Fibroblast of skin of abdomen (primary cell): Measurements from ENCODE around the gene GNRH2. TPM values are rescaled to one million over a fixed set of nuclear protein-coding genes. Genes with fewer than 3 reads are reported as not detected.
A peak's percentile ranks its signal among the peaks of the same experiment; 100 is the strongest.
"Not testable (repeated sequence)": the region's sequence is repeated elsewhere in the genome, so short reads cannot be mapped to it uniquely, and the experiment has no call there.

Source experiments
- DNase-seq: peaks from one replicate; pipeline ENCODE4 v3.0.0-alpha.2; 2013
- polyA plus RNA-seq, 2 experiments: library from polyadenylated mRNA; unstranded; fragments of 120-200 nt; gene quantifications; one replicate each; pipeline ENCODE4 v1.2.1, GENCODE V29; 2013; ENCODE audit not compliant: insufficient read length in 2 of 2

The GNRH2 gene, protein sequence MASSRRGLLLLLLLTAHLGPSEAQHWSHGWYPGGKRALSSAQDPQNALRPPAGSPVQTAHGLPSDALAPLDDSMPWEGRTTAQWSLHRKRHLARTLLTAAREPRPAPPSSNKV
- polyA plus RNA-seq (2013, experiment 1 of 2; ENCODE audit: insufficient read length), result not detected
- polyA plus RNA-seq (2013, experiment 2 of 2; ENCODE audit: insufficient read length), result not detected

DNA sequence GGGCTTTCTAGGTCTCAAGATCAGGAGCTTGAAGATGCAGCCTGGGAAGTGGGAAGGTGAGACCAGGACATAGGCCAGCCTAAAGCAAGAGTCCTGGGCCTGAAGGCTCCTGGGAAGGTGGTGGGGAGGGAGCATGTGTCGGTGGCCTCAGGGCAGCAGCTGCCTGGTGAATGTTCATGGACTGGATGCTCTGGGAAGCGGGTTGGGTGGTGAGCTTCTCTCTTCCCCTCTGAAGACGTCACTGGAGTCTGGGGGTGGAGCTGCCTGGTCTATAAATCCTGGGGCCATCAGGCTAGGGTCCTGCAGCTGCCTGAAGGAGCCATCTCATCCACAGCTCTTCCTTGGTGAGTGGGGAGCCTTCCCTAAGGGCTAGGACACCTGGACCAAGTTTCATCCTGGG lies at the start of gene GNRH2:
TSS of gene GNRH2 (plus strand) at position 301 of the 400 bp plus-strand sequence. CDS start 793 bp downstream, outside the sequence.
- no peak for DNase-seq

DNA sequence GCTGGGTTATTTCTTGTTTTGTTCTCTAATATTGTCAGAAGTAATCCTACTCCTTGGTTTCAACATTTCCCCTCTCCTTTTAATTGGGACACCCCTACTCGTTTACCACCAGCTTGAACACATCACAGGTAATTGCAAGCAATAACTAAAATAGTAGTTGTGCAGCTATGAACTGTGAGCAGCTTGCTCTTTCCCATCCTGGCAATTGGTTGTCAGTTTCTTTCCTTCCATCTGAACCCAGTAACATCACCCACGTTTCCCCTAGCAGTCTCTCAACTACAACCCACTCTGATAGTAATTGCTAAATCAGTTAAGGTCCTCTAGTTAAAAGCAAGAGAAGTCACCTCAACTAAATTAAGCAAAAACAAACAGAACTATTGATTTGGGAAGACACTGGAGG lies 47.6 kb upstream of the GNRH2 start:
- no peak for DNase-seq

DNA sequence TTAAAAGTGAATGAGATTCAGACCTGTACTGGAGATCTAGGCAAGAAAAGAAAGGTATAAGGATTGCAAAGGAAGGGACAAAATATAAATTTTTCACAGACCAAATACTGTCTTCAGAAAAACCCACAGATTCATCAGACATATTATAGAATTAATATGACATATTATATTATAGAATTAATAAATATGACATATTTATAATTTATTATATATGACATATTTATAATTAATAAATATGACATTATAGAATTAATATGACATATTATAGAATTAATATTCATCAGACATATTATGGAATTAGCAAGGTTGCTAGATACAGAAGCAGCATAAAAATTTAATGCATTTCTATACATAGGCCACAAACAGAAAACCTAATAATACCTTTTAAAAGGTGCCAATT lies 44.7 kb upstream of the GNRH2 start:
- DNase-seq, result no peak

DNA sequence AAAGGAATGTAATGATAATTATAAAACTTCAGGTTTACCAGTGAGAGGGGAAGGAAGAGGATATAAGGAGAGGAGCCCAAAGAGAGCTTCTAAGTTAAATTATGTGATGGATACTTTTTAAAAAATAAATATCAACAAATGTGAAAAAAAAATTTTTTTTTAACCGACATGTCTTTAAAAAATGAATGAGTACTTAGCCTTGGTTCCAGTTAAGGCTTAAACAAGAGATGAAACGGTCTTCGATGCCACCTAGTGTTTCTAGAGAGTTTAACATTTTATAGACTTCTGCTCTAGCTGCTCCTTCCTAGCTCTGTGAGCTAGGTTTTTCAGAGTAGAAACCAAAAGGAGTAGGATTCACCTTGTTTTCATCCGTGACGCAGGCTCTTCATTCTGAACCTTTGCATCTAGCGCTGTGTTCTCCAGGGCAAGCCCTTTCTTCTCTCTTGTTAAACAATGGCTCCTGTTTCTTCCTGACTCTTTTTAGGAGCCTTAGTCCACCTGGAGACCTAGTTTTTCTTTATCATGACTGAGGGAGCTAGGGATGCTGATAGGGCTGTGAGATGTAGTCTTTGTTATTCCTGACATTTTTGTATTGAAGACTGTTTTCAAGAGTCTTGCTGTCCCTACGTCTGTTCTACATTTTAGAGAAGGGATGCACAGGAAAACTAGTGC lies 42.4 kb upstream of the GNRH2 start:
- peak; percentile 33 for DNase-seq

DNA sequence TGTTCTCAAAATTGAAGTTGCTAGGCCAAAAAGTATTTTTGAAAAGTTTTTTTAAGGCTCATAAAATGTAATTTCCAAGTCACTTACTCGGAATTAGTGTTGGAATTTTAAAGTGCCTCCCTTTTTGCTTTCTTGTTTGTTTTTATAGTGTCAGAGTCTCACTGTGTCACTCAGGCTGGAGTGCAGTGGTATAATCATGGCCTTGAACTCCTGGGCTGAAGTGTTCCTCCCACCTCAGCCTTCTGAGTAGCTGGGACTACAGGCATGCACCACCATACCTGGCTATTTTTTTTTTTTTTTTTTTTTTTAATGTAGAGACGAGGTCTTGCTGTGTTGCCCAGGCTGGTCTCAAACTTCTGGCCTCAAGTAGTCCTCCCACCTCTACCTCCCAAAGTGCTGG lies 40.0 kb upstream of the GNRH2 start:
- DNase-seq, result no peak

DNA sequence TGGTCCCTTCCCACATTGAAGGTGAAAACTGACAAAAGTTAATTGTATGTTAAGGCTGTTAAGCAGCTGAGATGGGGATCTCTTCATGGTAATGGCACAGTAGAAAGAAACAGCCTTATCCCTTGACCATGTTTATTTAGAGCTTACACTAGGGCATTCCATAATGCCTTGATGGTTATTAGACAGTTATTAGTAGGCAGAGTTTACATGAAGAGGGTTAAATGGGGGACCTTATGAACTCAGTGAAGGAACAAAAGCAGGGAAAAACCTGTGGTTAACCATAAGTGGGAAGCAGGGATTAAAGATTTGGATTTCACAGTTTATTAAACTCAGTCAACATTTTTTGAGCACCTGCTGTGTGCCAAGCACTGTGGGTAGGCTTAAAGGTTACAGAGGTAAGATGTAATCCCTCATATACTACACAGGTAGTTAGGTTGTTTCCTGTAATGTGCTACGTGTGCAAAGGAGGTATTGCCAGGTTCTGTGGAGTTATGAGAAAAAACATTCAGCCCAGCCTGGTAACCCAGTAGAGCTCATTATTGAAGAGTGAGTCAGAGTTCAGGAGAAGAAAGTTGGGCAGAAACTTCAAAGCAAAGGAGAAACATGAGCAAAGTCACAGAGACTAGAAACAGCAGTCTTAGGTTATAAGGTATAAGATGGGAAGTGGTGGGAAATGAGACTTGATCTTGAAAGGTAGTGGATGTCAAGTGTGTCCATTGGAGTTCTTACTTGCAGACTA lies 32.3 kb upstream of the GNRH2 start:
- peak; percentile 38 for DNase-seq

DNA sequence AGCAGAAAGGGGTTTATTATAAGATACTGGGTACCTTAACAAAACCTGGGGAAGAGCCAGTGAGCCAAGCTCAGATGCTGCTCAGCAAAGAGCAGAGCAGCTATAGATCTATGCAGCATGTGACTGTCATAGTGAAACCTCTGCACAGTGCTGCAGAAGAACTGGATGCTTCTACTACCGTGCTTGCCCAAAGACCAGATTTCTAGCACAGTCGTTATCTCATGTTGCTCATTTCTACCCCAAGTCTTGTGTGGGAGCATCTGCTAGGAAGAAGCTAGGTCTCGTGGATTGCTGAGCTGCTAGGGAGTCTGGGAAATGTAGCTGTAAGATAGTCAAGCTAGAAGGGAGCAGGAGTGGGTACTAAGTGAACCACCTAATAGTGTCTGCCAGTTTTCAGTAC lies 31.7 kb upstream of the GNRH2 start:
- DNase-seq, result no peak

DNA sequence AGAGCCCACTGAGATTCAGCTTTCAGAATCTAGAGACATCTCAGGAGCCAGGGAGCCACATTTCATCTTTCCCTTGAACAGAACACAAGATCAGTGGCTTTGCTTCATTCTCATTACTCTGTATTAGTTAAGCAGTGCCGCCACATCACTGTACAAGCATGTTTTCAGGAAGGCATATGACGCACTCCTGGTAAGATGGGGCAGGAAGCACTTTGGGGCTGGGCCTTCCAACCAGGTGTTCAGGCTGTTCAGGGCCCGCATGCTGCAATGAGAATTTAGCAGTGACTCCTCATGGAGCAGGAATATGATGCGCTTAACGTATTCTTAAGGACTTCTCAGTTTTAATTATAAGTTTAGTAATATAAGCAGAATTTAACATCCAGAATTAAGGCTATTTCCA lies 29.7 kb upstream of the GNRH2 start:
- no peak for DNase-seq

DNA sequence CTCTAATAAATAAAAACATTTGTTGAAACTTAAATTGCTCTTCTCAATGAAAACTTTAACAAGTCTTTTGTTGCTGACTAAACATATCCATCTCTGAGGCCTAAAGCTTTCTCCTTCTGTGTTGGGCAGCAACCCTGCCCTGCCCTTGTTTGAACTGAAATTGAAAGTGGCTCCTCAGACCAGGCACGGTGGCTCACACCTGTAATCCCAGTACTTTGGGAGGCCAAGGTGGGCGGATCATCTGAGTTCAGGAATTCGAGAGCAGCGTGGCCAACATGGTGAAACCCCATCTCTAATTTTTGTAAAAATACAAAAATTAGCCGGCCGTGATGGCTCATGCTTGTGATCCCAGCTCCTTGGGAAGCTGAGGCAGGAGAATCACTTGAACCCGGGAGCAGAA lies 29.2 kb upstream of the GNRH2 start:
- DNase-seq, result no peak

DNA sequence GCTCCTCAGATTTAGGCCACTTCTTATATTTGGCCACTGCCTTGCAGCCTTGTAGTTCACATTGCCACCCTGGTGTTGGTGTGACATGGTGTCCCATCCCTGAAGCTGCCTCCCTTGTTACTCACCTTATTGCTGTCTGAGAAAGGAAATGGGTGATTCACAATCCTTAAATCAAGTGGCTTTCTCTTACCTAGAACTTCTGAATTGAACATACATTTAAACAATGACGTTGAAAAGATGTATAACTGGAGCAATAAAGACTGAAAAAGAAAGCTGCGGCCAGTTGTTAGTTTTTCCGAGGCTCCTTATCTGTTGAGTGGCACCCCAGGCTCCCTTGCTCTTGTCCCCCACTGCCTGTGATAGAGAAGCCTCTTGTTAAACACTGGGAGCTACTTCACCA lies 28.8 kb upstream of the GNRH2 start:
- no peak for DNase-seq

DNA sequence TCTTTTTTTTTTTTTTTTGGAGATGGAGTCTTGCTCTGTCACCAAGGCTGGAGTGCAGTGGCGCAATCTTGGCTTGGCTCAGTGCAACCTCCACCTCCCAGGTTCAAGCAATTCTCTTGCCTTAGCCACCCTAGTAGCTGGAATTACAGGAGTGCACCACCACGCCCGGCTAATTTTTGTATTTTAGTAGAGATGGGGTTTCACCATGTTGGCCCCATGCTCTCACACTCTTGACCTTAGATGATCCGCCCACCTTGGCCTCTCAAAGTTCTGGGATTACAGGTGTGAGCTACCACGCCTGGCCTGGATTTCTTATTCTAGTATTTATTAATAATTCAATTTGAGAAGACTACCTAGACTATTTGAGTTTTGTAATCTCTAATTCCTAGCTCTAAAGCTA lies 28.1 kb upstream of the GNRH2 start:
- not testable (repeated sequence) for DNase-seq

DNA sequence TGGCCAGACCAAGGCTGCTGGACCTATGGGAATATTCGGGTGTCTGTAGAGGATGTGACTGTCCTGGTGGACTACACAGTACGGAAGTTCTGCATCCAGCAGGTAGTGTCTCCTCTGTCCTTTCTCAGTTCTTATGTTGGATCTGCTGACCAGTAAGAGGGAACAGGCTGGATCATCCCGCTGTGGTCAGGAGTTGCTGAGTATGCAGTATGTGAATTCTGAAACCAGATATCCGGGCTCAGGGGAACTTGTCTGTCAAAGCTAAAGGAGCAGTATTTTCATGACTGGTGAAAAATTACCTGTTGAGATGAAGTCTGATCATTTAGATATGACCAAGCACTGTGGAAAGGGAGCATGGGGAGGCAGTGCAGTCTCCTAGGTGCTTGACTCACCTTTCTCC lies 22.1 kb upstream of the GNRH2 start:
- DNase-seq, result no peak

DNA sequence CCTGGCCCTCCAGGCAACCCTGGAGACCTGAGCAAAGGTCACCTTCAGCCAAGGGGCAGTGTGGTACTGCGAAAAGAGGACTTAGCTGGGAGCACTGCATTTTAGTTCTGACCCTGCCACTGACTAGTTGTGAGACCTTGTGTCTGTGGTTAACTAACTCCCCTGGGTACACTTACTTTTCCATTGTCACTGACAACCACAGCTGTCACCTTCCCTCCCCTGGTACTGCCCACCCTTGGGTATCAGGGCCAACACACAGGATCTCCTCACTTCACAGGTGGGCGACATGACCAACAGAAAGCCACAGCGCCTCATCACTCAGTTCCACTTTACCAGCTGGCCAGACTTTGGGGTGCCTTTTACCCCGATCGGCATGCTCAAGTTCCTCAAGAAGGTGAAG lies 21.6 kb upstream of the GNRH2 start:
- DNase-seq, result no peak

DNA sequence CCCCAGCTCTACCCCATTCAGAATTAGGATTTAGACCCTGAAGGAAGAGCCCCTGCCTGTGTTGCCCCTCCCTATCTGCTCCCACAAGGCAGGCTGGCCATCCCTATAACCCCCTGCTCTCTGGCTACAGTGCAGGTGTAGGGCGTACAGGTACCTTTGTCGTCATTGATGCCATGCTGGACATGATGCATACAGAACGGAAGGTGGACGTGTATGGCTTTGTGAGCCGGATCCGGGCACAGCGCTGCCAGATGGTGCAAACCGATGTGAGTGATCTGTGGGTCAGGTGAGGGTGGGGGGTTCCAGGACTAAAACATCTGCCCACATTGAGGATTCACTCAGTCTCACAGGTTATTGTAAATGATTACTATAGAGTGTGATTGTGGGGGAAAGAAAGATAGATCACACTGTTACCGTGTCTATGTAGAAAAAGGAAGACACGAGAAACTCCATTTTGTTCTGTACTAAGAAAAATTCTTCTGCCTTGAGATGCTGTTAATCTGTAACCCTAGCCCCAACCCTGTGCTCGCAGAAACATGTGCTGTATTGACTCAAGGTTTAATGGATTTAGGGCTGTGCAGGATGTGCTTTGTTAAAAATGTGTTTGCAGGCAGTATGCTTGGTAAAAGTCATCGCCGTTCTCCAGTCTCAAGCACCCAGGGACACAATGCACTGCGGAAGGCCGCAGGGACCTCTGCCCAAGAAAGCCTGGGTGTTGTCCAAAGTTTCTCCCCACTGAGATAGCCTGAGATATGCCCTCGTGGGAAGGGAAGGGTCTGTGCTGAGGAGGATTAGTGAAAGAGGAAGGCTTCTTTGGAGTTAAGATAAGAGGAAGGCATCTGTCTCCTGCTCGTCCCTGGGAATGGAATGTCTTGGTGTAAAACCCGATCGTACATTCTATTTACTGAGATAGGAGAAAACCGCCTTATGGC lies 20.6 kb upstream of the GNRH2 start:
- not testable (repeated sequence) for DNase-seq

DNA sequence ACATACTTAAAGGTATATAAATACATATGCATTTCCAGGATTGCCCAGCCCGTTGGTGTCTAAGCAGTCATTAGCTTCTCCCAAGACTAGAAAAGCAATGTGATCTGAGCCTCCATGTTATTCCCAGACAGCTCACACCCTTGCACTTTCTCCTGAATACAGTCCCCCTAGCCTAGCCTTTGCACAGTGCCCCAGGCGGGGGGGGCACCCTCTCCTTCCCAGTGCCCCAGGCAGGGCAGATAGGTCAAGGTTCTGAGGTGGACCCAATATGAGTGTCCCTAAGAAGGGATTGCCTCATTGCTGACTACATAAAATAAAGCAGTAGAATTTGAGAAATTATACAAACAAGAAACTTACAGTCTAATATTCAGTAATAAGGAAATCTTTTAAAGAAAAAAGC lies 15.4 kb upstream of the GNRH2 start:
- no peak for DNase-seq

DNA sequence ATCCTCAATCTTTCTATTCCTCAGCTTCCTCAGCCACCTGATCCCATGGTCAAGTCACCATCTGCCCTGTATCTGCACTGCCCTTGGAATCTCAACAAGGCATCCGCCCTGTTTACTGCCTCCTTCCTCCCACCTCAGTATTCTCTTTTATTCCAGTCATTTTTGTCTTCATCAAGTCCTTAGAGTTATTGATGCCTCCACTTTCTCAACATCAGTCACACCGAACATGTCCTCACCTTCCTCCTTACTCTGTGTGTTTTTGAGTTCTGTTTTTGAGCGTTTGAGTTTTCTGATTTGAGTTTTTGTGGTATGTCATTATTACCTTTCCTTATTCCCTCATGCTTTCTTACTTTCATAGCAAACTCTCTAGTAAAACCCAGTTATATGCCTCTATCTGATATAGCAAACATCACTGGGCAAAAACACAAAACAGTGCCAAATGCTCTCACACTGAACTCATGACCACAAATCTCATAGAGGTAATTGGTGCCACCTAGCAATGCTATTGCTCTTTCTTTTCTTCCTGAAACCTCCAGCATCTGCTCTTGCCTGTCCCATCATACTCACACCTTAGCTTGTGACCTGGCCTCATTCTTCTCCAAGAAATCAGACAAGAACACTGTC lies 11.8 kb upstream of the GNRH2 start:
- DNase-seq, result no peak

DNA sequence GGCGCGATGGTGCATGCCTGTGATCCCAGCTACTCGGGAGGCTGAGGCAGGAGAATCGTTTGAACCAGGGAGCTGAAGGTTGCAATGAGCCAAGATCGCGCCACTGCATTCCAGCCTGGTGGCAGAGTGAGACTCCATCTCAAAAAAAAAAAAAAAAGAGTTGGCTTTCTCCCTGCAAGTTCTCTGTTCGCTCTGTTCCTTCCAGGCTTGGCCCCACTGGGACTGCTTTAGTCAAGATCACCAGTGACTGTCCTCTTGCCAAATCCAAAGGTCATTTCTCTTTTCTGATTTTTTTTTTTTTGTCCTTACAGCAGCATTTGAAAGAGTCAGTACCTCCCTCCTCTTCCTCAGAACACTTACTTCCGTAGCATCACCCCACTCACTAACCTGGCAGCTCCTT lies 10.8 kb upstream of the GNRH2 start:
- no peak for DNase-seq

DNA sequence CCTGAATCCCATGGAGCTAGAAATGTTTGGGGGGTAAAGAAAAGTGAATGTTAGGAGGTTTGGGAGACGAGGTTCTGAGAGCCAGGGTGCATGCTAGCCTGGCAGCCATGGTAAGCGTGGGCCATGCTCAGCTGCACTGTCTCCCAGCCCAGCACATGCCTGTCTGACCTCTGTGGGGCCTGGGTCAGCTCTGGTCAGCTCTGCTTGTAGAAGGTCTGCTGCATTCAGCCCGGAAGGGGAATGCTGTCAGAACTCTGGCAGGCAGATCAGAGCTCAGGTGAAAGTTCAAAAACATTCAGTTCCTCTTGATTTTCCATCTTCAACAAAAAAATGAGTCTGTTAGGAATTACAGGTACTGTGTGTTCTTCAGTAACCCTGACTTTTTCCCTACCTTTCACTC lies 5.8 kb upstream of the GNRH2 start:
- no peak for DNase-seq

DNA sequence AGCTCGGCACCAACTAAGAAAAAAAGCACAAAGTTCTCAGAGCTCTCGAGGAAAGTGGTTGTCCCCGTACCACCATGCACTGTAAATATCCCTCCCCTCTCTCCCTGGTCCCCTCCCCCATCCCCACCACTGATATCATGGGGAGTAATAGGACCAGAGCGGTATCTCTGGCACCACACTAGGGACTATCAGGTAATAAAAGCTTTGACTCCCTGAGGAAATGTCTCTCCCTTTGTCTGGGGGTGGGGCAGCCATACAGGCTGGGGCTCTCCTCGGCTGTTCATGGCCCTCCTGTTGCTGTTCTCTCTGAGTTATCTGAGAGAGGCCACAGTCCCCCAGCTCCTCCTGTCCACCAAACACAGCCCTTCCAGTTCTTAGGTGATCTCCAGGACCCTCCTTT lies 5.0 kb upstream of the GNRH2 start:
- DNase-seq, result no peak

DNA sequence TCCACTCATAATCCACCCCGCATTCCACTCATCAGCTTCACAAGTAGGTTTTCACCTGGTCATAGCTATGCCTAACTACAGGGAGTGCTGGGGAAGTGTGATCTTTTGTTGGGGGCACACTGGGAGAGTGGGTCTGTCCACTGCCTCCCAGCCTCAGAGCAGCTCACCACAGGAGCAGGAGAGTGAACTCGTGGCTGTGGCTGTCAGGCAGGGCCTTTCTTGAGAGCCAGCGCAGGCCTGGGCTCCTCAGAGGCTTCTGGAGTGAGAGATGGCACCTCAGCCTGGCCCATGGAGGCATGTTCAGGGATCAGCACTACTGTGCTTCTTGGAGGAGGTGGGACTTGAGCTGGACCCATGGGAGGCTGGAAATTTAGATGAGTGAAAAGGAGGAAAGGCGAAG lies 4.0 kb upstream of the GNRH2 start:
- no peak for DNase-seq

DNA sequence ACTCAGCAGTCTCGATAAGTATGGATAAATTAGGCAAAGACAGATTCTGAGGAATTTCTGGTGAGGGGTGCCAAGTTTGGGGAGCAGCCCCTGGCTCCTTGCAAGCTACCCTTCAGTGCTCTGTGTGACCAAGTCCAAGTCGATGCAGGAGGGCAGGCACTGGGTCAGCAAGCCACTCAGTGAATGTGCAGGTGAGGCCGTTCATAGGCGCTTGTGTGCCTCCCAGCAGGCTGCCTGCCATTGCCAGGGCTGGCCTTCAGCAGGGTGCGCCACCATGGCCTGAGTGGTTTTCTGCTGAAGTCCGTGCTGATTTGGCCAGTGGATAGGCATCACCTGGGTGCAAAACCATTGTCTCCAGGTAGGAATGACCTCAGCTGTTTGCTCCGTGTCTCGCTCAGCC lies 3.3 kb upstream of the GNRH2 start:
- DNase-seq, result no peak

DNA sequence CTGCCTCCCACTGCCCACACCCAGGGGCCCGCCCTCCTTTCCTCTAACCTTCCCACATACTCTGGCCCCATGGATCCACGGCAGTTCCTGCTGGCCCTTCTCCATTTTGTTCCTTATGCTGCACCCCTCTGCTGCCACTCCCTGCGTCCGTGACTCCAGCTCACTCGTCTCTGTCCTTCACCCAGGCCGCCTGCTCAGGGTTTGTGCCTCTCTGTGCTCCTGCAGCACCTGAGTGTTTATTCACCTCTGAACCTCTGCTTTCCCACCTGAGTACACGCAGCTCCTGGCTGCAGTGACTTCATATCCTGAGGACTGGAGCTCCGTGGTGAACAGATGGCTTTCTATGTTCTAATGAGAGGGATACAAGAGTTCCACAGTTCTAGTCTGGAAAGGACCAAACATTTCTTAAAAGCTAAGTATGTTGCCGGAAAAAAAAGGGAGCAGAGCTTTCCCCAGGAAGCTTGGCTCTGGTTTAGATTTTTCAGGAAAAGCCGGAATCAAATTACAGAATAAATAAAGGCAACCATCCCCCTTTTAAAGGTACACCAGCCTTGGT lies 1.5 kb upstream of the GNRH2 start:
- DNase-seq, result no peak
